ENCODE data around the gene ACSS2. TPM values are rescaled to one million over a fixed set of nuclear protein-coding genes. Genes with fewer than 3 reads are reported as not detected.
A peak's percentile ranks its signal among the peaks of the same experiment; 100 is the strongest.

Gene ACSS2, protein sequence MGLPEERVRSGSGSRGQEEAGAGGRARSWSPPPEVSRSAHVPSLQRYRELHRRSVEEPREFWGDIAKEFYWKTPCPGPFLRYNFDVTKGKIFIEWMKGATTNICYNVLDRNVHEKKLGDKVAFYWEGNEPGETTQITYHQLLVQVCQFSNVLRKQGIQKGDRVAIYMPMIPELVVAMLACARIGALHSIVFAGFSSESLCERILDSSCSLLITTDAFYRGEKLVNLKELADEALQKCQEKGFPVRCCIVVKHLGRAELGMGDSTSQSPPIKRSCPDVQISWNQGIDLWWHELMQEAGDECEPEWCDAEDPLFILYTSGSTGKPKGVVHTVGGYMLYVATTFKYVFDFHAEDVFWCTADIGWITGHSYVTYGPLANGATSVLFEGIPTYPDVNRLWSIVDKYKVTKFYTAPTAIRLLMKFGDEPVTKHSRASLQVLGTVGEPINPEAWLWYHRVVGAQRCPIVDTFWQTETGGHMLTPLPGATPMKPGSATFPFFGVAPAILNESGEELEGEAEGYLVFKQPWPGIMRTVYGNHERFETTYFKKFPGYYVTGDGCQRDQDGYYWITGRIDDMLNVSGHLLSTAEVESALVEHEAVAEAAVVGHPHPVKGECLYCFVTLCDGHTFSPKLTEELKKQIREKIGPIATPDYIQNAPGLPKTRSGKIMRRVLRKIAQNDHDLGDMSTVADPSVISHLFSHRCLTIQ
- total RNA-seq (100 to 1,000 TPM; 108 to 152 TPM), polyA plus RNA-seq (ENCODE audit: insufficient read length in 6 of 6) (10 to 100 TPM; 50.4 to 63.3 (median 54.6) TPM)
- long read RNA-seq, donor 1, partial matches to known transcripts, result 0 of 1 reads
- long read RNA-seq, donor 1, other reads (novel, unspliced or antisense), result 0 of 1 reads
- long read RNA-seq, donor 2, result 0 reads
- long read RNA-seq, donor 3, partial matches to known transcripts, result 10 of 29 reads
- long read RNA-seq, donor 3, other reads (novel, unspliced or antisense), result 17 of 29 reads
- long read RNA-seq, donor 4, transcript ACSS2-202 (18 exons, 3,065 nt), result major isoform, 14 of 25 reads
- long read RNA-seq, donor 4, partial matches to known transcripts, result 2 of 25 reads
- long read RNA-seq, donor 4, other reads (novel, unspliced or antisense), result 9 of 25 reads
- long read RNA-seq, donor 5, partial matches to known transcripts, result 0 of 3 reads
- long read RNA-seq, donor 5, other reads (novel, unspliced or antisense), result 0 of 3 reads
- long read RNA-seq, donor 6, transcript ACSS2-202 (18 exons, 3,065 nt), result major isoform, 5 of 5 reads
- long read RNA-seq, donor 6, partial matches to known transcripts, result 0 of 5 reads
- long read RNA-seq, donor 6, other reads (novel, unspliced or antisense), result 0 of 5 reads
- long read RNA-seq, donor 7, partial matches to known transcripts, result 15 of 16 reads
- long read RNA-seq, donor 7, other reads (novel, unspliced or antisense), result 0 of 16 reads
- long read RNA-seq, donor 8, partial matches to known transcripts, result 55 of 67 reads
- long read RNA-seq, donor 8, other reads (novel, unspliced or antisense), result 9 of 67 reads
- long read RNA-seq, donor 9, result 0 reads
- long read RNA-seq, donor 10, transcript ACSS2-202 (18 exons, 3,065 nt), result major isoform, 16 of 26 reads
- long read RNA-seq, donor 10, partial matches to known transcripts, result 2 of 26 reads
- long read RNA-seq, donor 10, other reads (novel, unspliced or antisense), result 7 of 26 reads
- long read RNA-seq, donor 11, partial matches to known transcripts, result 0 of 4 reads
- long read RNA-seq, donor 11, other reads (novel, unspliced or antisense), result 0 of 4 reads
- long read RNA-seq, donor 12, partial matches to known transcripts, result 0 of 1 reads
- long read RNA-seq, donor 12, other reads (novel, unspliced or antisense), result 0 of 1 reads

DNA sequence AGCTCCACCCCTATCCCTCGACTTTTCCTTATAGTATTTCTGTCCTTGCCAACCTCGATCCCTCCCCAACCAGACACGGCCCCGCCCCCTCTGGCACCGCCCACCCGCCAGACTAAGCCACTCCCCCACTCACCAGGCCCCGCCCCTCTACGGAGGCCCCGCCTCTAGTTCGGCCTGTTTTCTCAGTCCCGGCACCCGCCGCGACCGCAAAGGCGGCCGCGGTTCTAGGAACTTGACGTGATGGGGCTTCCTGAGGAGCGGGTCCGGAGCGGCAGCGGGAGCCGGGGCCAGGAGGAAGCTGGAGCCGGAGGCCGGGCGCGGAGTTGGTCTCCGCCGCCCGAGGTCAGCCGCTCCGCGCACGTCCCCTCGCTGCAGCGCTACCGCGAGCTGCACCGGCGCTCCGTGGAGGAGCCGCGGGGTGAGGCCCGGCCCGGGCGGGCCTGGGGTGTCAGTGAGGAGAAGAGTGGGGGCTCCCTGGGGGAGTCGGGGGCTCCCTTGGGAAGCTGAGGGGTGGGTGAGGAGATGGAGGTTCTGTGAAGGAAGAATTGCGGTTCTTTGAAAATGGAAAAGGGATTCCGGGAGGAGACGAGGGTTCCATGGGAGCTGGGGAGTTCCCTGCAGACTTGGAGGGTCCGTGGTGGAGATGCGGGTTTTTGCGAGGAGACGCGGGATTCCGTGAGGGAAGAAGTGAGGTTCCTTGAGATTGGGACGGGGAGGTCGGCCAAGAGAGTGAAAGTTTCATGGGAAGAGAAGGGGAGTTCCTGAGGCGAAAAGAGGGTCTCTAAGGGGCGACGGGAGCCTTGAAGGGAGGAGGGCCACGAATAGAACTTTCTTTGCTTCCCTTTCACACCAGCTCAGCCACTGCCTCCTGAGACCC is at the start of gene ACSS2:
Gene ACSS2, plus strand, starts transcription at position 207 of the 877 bp plus-strand sequence. Its CDS starts 34 bp downstream, at position 241.
- Histone ChIP-seq H3K9me3 (no peaks in the 10 kb centered on the region), H3K27me3 (no peaks in the 10 kb centered on the region), H3K36me3 (no peaks in the 10 kb centered on the region), H3K4me3 (peak within 1 kb of the TSS; percentile 70 to 76), H3K4me1 (peaks cover 10 to 57% of the 10 kb centered on the region in 2 donors), H3K27ac (peak within 1 kb of the TSS; percentile 85 to 89)
- TF ChIP-seq, protein P1, sequence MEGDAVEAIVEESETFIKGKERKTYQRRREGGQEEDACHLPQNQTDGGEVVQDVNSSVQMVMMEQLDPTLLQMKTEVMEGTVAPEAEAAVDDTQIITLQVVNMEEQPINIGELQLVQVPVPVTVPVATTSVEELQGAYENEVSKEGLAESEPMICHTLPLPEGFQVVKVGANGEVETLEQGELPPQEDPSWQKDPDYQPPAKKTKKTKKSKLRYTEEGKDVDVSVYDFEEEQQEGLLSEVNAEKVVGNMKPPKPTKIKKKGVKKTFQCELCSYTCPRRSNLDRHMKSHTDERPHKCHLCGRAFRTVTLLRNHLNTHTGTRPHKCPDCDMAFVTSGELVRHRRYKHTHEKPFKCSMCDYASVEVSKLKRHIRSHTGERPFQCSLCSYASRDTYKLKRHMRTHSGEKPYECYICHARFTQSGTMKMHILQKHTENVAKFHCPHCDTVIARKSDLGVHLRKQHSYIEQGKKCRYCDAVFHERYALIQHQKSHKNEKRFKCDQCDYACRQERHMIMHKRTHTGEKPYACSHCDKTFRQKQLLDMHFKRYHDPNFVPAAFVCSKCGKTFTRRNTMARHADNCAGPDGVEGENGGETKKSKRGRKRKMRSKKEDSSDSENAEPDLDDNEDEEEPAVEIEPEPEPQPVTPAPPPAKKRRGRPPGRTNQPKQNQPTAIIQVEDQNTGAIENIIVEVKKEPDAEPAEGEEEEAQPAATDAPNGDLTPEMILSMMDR (IDR thresholded peaks at IDR 0.05), result no peak
- ATAC-seq (peak; percentile 86), DNase-seq (peak in 2 of 4 donors; percentile 37 to 99)
- intact Hi-C loops (cut with DNase I), result no loop called here

DNA sequence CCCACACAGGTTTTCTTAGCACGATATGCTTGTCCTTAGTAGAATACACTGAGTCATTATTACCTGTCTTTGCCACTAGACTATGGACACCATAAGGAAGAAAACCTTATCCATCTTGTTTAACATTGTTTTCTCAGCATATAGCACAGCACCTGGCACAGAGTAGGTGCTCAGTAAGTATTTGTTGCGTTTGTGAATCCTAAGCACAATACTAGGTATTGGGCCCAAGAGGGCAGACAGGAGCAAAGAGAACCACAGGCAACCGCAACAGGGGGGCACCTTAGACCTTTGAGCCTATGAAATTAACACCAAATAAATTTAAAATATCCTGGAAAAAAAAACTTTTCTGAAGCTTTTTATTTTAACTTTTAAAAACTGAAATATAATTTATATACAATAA is 47.2 kb upstream of the ACSS2 start:
- Histone ChIP-seq H3K9me3 (no peaks in the 10 kb centered on the region), H3K27me3 (no peaks in the 10 kb centered on the region), H3K4me3 (no peak overlapping the region), H3K27ac (no peak overlapping the region), H3K36me3 (no peaks in the 10 kb centered on the region), H3K4me1 (peaks cover under 1 to 11% of the 10 kb centered on the region in 2 donors)
- no peak for ATAC-seq
- no peak for DNase-seq
- intact Hi-C loops (cut with DNase I), result no loop called here
- TF ChIP-seq, protein P1 (IDR thresholded peaks at IDR 0.05), result no peak

DNA sequence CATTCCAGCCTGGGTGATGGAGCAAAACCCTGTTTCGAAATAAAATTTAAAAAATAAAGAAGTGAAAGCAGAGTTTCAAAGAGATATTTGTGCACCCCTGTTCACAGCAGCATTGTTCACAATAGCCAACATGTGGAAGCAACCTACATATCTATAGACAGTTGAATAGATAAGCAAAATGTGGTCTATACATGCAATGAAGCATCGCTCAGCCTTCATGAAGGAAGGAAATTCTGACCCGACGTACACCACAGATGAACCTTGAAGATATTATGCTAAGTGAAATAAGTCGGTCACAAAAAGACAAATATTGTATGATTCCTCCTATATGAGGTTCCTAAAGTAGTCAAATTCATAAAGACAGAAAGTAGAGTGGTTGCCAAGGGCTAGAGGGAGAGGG is 44.5 kb upstream of the ACSS2 start:
- Histone ChIP-seq H3K27me3 (no peaks in the 10 kb centered on the region), H3K4me3 (no peak overlapping the region), H3K9me3 (no peaks in the 10 kb centered on the region), H3K36me3 (no peaks in the 10 kb centered on the region), H3K4me1 (no peaks in the 10 kb centered on the region), H3K27ac (no peak overlapping the region)
- ATAC-seq (no peak), DNase-seq (no peak)
- TF ChIP-seq, protein P1 (IDR thresholded peaks at IDR 0.05), result no peak
- intact Hi-C loops (cut with DNase I), result no loop called here

DNA sequence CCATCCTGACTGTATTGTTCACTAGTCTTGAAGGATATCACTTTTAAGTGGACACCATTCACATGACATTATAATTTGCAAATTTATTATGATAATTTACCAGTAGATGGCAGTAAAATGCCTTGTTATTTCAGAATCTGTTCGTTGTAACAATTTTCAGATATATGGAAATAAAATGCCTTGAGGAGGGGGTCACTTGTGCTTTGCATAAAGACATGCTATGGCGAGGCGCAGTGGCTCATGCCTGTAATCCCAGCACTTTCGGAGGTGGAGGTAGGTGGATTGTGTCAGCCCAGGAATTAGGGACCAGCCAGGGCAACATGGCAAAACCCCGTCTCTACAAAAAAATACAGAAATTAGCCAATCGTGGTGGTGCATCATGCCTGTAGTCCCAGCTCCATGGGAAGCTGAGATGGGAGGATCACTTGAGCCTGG is 41.9 kb upstream of the ACSS2 start:
- no peaks in the 10 kb centered on the region for H3K36me3 ChIP-seq
- DNase-seq (peak in 2 of 4 donors; percentile 10 to 30), ATAC-seq (peak; percentile 68)
- H3K27me3 ChIP-seq, result no peaks in the 10 kb centered on the region
- H3K9me3 ChIP-seq, result no peaks in the 10 kb centered on the region
- H3K4me3 ChIP-seq, result no peak overlapping the region
- TF ChIP-seq, protein P1 (IDR thresholded peaks at IDR 0.05), result peak in 1 of 2 donors; percentile 20
- H3K4me1 ChIP-seq, result no peaks in the 10 kb centered on the region
- intact Hi-C loops (cut with DNase I), result no loop called here
- no peak overlapping the region for H3K27ac ChIP-seq

Measured in left lung (tissue), 14 donors.